Measurements from ENCODE around the gene FTH1.
"Not testable (repeated sequence)": the region's sequence is repeated elsewhere in the genome, so short reads cannot be mapped to it uniquely, and the experiment has no call there.

Gene FTH1

GRCh38 chr11:62010935-62011528, 43.6 kb upstream of the FTH1 start:
- no peak for DNase-seq (ENCODE audit: low read depth)
- no peak for TF ChIP-seq CTCF (IDR thresholded peaks at IDR 0.05; ENCODE audit: insufficient read depth, low read depth, low read length, missing control alignments)
- H3K4me3 ChIP-seq (ENCODE audit: low read length), result no peak overlapping the region

DNA sequence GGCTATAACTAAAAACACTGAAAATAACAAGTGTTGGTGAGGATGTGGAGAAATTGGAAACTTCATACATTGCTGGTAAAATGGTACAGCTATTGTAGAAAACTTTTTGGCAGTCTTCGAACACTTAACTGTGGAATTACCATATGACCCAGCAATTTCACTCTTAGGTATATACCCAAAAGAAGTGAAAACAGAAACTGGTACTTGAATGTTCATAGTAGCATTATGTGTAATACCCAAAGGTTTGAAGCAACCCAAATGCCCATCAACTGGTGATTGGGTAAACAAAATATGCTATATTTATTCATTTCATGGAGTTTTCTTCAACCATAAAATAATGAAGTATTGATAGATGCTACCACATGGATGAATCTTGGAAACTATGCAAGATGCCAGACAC, 40.8 kb upstream of the FTH1 start:
- TF ChIP-seq CTCF (IDR thresholded peaks at IDR 0.05; ENCODE audit: insufficient read depth, low read depth, low read length, missing control alignments), result no peak

GRCh38 chr11:62004473-62004872, 37.0 kb upstream of the FTH1 start:
- TF ChIP-seq CTCF (IDR thresholded peaks at IDR 0.05; ENCODE audit: insufficient read depth, low read depth, low read length, missing control alignments), result no peak
- no peak for DNase-seq (ENCODE audit: low read depth)
- H3K4me3 ChIP-seq (ENCODE audit: low read length), result no peak overlapping the region

More for the DNA sequence above, 40.8 kb upstream of the FTH1 start:
- H3K4me3 ChIP-seq (ENCODE audit: low read length), result no peak overlapping the region
- no peak for DNase-seq (ENCODE audit: low read depth)

DNA sequence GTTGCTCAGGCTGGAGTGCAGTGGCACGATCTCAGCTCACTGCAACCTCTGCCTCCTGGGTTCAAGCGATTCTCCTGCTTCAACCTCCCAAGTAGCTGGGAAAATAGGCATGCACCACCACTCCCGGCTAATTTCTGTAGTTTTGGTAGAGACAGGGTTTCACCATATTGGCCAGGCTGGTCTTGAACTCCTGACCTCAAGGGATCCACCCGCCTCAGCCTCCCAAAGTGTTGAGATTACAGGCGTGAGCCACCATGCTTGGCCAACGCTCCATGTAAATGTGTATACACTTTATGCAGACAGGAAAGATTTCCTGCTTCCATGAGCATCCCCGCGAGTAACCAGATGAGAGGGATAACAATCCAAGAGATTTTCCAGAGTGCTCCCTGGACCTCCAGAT, 34.8 kb upstream of the FTH1 start:
- not testable (repeated sequence) for DNase-seq (ENCODE audit: low read depth)

DNA sequence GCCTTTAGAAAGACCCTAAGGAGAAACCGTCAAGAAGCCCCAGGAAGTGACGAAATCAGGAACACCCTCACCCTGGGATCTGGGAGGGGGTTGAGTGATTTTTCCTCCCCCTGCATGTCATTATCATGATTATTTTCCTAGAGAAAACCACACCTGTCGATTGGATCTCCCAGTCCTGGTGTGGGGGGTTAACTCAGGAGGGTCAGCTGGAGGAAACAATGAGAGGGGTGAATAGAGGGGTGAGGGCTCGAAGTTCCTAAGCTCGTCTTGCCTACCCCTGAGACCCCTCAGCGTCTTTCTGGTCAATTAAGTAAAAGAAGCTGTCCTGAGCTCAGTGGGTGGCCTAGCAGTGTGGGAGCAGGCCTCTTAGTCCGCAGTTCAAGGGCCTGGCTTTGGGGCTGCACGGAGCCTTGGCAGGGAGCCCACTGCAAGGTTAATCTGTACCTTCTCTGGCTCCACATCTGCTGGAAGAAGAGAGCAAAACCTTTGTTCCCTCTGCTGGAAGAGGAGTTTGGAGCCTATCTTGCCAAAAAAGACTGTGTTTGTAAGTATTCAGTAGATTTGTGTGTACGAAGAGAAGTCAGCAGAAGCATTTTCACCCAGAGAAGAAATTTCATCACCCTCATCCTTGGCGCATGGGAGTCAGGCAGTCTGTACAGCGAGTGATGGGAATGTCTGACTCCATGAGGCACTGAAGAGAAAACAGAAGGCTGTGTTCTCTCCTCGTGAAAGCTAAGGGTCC, 34.2 kb upstream of the FTH1 start:
- no peak overlapping the region for H3K4me3 ChIP-seq (ENCODE audit: low read length)
- no peak for TF ChIP-seq CTCF (IDR thresholded peaks at IDR 0.05; ENCODE audit: insufficient read depth, low read depth, low read length, missing control alignments)
- no peak for DNase-seq (ENCODE audit: low read depth)

More for the DNA sequence above, 34.8 kb upstream of the FTH1 start:
- not testable (repeated sequence) for H3K4me3 ChIP-seq (ENCODE audit: low read length)

GRCh38 chr11:62000539-62001446, 33.4 kb upstream of the FTH1 start:
- TF ChIP-seq CTCF (IDR thresholded peaks at IDR 0.05; ENCODE audit: insufficient read depth, low read depth, low read length, missing control alignments), result no peak
- DNase-seq (ENCODE audit: low read depth), result no peak
- no peak overlapping the region for H3K4me3 ChIP-seq (ENCODE audit: low read length)
